GM21390 (cell line): ENCODE data around the gene COL16A1.
"Not testable (repeated sequence)": the region's sequence is repeated elsewhere in the genome, so short reads cannot be mapped to it uniquely, and the experiment has no call there.

Experiments
- ATAC-seq: cut with Tn5 transposase; IDR thresholded peaks from one replicate; pipeline ENCODE4 v1.9.1; 2021; ENCODE audit not compliant: unreplicated experiment

The COL16A1 gene

DNA sequence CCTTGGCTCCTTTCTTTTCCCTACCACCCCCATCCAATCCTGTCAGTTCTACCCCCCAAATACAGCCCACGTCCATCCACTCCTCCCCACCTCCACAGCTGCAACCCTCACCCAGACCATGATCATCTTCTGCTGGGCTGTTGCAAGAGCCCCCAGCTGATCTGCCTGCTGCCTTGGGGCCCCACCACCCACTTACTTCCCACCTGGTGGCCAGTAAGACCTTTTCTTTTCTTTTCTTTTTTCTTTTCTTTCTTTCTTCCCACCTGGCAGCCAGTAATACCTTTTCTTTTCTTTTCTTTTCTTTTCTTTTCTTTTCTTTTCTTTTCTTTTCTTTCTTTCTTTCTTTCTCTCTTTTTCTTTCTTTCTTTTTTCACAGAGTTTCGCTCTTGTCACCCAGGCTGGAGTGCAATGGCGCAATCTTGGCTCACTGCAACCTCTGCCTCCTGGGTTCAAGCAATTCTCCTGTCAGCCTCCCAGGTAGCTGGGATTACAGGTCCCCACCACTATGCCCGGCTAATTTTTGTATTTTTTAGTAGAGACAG lies 3.3 kb upstream of the COL16A1 start:
- ATAC-seq = not testable (repeated sequence)

DNA sequence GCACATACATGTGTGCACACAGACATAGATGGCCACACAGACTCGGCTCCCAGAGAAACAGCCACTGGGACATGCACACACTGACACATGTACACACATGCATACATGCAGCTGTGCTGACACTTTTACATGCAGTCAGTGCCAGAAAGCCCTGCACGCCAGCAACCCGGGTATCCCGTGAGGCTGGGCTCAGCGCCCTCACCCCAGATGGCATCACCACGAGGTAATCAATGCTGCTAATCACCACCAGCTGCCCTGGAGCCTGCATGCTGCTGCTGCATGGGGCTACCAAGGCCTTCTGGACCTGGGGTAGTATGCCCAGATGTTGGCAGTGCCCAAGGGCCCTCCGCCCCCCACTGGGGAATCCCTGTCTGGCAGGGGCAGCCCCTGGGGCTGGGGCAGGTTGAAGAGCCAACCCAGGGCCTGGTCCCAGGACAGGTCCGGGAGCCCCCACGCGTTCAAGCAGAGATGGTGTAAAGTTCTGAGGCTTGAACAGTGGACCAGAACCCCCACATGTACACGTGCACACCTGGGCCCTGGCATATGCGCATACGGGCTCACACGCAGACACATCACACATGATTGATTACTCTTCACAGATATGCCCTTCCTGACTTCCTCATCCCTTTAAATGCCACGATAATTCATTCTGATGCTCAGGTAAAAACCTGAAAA lies 2.7 kb upstream of the COL16A1 start:
- no peak for ATAC-seq

DNA sequence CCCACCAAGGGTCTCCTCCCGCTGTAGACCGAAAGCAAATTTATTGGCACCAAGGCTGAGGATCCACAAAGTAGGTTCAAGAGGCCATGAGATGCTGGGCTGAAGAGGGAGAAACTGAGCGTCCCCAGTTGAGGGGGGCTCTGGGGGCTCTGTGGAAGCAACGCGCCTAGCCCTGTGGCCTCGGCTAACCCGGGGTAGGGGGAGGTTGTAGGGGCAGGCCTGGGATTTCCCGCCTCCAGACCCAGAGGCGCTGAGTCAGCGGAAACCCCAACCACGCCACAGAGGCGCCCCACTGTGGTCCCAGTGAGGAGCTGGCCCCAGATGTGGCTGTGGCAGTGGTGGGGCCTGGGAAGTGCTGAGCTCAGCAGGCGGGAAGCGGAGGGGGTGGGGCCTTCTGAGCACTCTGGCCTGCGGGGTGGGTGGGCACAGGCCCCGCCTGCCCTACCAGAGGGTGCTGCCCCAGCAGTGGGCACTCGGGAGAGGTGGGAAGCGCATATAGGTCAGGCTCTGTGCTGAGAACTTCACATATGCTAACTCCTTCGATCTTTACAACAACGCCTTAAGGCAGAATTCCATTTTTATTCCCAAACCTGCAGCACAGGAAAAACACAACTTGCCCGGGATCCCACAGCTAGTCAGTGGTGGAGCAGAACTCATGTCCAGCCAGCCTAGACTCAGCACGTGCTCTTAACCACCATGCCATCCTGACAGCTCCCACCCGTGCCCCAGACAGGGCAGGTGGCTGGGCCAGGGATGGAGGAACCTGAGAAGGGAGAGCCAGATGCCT lies 1.5 kb upstream of the COL16A1 start:
- ATAC-seq = no peak

DNA sequence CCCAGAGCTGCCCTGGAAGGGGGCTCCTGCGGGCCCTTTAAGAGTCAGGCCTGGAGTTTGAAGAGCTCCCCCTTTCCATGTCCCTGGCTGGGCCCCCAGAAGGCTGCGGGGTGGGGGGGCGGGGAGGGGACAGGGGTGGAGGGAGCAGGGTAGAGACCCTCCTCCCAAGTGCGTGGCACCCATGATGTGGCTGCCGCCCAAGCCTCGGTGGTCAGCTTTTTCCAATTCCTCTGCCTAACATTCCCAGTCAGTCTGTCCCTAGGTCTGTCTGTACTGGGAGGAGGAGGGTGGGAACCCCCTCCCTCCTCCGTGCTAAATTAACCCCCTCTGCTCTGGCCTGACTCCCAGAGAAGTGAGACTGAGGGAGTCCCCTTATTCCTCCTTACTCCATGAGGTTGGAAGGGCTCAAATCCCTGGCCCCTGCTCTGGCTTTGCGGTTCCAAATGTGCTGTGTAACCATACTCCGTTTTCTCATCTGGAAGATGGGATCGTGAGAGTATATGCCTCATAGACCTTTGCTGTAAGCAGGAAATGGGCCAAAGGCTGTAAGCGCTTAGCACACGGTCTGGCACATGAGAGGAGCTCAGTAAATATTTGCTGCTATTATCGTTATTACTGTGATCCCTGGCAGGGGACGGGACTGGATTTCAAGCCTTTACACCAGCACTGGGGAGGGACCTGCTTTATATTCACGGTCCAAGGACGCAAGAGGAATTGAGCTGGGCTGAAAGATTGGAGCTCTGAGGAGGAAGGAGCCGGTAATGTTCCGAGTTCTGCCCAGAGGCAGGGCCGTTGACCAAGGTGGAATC lies 658 bp upstream of the COL16A1 start:
- ATAC-seq = no peak

DNA sequence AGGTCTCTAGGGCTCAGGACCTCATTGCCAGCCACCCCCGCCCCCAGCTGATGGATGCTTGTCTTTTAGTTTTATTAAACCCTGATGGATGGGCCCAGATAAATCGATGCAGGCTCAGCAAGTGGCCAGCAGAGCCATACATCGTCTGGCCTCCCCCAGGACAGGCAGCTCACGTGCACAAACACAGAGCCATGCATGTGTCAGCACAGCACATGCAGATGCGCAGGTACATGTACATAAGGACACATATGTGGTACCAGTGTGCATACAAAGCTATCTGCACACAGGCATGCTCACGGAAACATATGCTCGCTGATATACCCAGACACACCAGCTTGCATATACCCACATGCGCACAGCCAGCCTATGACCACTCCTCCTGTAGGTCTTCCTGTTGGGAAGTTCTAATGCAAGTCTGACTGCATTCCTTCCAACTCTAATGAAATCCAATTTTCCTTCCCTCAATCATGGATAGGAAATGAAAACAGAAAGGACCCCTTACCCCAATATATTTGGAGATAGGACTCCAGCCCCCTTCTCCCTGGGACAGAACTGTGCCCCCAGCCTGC lies 897 bp downstream of the COL16A1 start:
- no peak for ATAC-seq

DNA sequence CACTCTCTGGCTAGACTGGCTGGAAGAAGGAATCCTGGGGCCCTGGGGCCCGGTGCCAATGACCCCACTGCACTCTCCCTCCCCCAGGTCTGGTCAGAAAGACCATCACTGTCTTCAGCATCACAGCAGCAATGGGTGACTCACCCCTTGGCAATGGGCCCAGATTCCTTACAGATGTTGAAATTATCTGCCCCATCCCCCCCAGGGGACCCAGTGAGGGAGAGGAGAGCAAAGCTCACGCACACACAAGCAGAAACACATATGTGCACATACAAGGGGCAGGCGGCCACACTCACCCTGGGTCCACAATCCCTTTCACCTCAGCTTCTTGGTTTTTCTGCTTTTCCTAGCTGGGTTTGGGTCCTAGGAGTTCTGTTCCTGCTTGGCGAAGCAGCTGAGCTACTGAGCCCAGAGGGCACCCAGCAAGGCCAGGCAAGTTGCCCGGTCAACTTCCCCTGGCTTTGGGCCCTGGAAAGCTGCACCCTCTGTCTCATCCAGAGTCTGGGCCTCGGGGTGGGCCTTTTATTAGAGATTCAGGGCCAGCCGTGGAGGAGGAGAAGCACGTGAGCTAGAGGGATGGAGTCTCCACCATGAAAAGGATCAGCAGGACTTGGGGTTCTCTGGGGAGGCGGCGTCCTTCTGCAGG lies 2.6 kb downstream of the COL16A1 start:
- ATAC-seq = no peak

DNA sequence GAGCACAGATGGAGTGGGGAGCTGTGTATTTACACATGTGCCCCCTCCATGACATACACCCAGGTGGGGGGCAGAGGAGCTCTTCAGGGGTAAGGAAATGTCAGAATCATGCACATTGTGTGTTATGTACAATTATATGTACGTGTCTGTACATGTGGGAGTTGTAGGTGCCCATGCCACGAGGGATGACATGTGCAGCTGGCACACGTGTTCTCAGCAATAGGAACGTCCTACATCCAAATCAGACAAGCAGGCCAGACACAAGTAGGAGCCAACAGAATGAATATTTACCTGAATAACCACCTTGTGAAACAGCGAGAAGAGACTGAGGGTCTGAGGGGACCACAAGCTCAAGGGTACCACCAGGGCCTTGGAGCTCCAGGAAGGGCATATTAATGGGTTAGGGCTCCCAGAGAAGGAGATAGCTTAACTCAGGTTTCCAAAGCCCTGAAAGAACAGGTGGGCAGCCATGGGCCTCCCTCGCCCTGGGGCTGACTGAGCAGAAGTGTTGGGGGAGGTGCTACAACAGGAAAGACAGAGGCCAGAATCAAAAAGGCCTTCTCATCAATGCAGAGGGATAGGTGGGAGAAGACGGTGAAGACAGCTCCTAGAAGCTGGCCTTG lies 3.2 kb downstream of the COL16A1 start:
- ATAC-seq = no peak

DNA sequence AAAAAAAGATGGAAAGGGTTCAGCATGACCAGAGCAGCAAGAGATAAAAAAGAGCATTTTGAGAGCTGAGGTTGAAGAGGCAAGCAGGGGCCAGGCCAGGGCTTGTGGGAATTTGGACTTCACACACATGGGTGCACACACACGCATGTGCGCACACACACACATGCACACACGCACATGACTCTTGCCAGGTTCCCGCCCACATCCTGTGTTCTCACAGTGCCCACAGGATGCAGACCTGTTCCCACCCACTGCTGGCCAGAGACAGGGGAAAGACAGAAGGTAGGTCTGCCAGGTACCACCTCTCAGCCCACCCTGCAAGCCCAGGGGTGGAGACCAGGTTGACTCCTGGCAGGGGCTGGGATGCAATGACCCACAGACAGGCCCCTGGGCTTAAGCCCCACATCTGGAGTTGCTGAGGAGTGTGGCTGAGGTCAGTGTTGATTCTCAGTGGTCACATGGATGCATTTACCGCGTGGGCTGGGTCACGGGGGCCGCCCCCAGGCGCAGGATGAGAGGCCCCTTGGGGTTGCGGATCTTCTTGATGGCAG lies 4.4 kb downstream of the COL16A1 start:
- no peak for ATAC-seq

DNA sequence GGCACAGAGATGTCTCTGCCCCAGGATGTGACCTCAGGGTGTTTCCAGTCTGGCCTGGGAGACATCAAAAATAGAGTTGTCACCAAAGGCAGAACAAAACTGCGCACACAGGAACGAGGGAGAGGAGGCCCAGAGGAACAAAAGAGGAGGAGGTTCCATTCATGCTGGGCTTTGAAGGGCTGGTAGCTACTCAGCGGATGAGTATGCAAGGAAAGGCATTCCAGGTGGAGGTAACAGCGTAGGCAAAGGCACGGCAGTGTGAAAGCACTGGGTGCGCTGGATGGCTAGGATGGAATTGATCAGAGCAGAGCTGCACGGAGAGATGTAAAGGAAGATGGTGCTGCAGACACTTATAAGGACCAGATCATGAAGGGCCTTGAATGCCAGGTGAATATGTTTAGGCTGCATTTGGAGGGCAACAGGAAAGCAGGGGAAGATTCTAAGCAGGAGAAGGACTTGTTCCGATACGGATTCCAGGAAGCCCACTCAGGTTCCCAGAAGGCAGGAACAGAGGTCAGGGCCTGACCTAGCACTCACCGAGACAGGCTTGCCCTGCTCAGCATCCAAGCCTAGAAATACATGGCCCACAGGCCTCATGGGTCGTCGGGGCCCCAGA lies 6.3 kb downstream of the COL16A1 start:
- no peak for ATAC-seq

DNA sequence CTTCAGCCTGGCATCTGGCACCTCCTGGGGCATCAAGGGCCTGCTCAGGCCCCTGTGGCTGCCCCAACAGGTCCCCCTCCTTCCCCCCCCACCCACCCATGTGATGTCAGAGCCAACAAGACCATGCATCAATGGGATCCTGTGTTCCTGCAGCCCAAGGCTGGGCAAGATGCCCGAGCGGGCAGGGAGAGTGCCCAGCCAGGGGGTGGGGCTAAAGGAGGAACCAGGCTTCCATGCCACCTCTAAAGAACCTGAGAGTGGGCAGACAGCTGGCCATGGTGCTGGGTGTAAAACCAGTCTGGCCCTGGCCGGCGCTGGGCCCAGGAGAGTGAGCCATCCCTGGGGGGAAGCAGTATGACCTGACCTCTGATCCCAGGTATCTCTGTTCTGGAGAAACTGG lies 7.6 kb downstream of the COL16A1 start:
- no peak for ATAC-seq

DNA sequence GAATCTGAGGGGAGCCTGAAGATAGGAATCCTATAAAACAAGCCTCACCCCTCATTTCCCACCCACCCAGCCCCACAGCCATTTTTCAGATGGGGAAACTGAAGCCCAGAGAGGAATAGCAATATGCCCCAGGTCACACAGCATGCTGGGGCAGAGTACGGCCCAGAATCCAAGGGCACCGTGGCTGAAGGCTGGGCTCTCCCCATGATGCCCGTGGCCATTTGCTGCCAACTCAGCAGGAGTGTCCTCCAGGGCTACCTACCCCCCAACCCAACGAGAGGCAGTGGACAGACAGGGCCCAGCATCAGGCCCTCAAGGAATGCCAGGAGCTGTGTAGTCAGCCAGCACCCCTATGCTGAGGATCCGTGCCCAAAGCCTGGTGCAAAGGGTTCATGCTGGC lies 8.5 kb downstream of the COL16A1 start:
- ATAC-seq = no peak

DNA sequence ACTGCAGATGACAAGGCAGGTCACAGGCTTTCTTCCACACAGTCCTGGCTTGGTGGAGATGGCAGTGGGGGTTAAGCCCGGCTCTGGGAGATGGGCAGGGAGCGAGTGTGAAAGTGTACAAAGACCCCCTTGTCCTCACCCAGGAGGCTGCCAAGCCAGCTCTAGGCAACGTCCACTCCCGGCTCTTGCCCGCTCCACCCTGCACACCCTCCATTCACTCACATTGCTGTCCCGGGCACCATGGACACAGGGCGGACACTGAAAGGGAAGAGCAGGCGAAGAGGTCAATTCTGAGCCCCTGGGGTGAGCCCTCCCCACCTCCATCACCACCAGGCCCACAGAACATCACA lies 8.9 kb downstream of the COL16A1 start:
- ATAC-seq = no peak

DNA sequence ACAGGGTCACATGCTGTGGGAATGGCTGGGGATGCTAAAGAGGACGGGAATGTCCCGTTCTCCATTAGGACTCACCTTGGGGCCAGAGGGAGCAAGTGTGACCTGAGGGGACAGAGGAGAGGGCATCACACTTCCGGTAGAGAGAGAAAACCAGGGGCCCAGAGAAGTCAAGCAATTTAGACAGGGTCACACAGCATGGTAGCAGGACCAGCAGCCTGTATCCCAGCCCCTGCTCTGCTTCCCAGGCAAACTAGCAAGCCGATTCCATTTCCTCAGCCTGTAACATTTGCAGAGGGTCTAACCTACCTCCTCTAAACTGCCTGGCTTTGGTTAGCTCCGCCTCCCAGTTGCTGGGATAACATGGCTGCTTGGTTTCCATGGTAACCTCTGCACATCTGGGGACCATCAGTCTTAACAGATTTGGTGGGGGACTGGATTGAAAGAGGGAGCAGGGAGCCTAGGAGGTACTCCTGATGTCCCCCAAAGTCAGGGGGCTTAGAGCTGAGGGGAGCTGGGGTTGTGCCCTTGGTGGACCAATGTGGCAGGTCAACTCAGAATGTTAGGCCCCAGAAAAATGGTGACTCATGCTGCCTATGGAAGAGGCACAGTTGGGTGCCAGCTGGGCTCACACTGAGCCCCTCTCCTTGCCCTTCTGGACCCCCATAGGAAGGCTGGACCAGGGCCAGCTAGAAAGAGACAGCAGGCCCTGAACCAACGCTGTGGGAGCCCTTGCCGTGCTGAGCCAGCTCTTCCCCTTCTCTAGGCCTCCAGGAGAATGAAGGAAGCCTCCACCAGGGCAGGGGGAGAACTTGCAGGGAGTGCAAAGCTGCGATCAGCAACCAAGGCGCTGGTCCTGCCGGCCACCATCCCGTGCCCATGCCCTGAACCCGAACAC lies 9.5 kb downstream of the COL16A1 start:
- ATAC-seq = no peak

DNA sequence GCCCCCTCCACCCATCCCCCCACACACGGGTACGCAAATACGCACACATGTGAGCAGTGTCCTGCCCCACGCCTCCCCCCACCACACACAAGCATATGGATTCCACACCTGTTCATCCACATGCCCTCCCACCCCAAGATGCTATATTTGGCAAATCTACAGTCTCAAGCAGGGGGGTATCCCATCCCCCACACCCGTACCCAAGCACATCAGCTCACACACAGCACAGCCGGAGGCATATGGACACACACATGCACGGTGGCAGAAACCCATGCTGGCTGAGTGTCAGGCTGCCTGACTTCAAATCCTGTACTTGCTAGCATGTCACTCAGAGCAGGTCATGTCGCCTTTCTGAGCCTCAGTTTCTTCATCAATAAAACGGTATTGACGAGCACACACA lies 10.6 kb downstream of the COL16A1 start:
- ATAC-seq = no peak

DNA sequence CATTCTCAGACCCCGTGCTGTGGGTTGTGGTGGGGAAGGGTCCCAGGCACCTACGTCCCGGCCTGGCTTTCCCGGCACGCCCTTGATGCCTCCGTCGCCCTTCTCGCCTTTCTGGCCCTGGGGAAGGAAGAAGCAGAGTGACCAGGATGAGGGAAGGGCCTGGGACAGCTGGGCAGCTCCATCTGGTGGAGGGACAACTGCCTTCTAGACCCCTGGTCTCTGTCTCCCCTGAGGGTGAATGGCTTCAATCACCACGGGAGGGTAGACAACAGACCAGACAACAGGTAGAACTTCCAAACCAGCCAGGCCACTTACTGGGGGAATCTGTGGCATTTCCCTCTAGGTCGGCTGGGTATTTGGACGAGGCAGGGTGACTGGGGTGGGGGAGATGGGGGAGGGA lies 11.9 kb downstream of the COL16A1 start:
- ATAC-seq = no peak

DNA sequence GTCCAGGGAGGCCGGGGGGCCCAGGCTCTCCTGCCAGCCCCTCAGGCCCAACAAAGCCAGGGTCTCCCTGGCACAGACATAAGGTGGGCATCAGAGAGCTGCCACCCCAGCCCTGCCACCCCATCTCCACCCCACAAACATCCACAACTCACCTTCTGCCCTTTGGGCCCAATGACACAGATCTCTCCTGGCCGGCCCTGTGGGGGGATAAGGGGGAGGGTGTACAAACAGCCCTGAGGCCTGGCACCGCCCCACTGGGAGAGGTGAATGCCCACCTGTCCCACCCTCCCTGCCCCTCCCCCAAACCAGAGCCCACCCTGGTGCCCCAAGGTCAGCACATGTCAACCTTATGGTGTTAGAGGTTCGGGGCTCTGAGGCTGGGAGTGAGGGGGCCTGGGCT lies 12.4 kb downstream of the COL16A1 start:
- ATAC-seq = no peak

DNA sequence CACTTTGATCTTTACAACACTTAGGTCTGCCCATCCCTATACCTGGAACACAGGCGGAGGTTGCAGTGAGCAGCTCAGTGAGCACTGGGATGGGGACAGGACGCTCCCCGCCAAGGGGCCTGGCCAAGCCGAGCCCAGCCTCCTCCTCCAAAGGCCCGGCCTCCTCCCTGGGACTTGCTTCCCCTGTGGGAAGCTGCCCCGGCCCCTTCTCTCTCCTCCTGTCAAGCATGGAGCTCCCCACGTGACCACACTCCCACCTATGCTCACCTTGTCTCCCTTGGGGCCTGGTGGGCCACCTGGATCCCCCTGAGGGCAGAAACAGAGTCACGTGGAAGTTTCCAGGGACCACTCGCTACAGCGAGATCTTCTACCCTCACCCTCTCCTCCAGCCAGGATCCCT lies 12.9 kb downstream of the COL16A1 start:
- ATAC-seq = no peak

DNA sequence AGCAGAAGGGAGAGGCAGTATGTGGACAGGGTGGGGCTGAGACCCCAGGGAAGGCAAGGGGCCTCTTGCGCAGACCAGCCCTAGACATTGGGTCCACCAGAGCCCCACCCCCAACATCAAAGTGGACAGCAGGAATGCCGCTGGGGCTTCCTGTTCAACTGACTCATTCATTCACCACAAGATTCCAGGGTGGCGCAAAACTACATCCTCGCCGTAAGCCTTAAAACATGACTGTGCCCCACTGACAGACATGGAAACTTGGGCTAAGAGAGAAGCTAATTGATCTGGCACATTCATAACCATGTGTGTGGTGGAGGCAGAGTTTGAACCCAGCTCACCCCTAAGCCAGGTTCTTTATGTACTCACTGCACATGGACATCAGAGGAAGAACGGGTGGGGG lies 14.0 kb downstream of the COL16A1 start:
- no peak for ATAC-seq

DNA sequence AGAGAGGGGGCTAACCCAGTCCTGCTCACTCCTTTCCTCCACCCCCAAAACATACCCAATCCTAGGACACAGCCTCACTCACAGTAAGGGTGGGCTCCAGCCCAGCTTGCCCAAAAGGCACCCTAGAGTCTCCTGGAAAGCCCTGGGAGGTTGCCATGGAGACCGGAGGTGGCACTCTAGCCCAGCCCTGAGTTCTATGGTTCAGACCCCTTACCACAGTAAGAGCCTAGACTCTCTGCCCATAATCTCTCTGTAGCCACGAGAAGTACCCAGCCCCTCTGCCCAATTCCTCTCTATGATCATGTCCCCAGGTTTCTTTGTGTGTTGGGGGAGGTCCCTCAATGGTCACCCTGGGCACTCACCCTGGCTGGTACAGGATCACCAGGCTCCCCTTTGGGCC lies 14.4 kb downstream of the COL16A1 start:
- ATAC-seq = no peak
